ENCODE measurements around the gene UNCX.
"Not testable (repeated sequence)": the region's sequence is repeated elsewhere in the genome, so short reads cannot be mapped to it uniquely, and the experiment has no call there.

Gene UNCX

GRCh38 chr7:1211611-1212010 is 21.1 kb upstream of the UNCX start:
- Histone ChIP-seq H3K9me3 (ENCODE audit: control insufficient read depth, insufficient read depth, low read length) (no peaks in the 10 kb centered on the region), H3K4me3 (ENCODE audit: low read length) (no peak overlapping the region), H4K20me1 (ENCODE audit: control insufficient read depth, insufficient read depth, low read depth, low read length) (no peaks in the 10 kb centered on the region), H3K27ac (ENCODE audit: low read depth, low read length) (no peak overlapping the region), H3K9me2 (replicated peaks; ENCODE audit: control insufficient read depth, low read length) (no peaks in the 10 kb centered on the region), H3K4me2 (ENCODE audit: low read length) (no peak overlapping the region), H3K27me3 (ENCODE audit: control insufficient read depth, low read length) (peaks cover 5% of the 10 kb centered on the region), H3K79me2 (ENCODE audit: control insufficient read depth, low read length) (no peaks in the 10 kb centered on the region), H3K36me3 (ENCODE audit: control insufficient read depth, low read length) (no peaks in the 10 kb centered on the region), H3F3A (ENCODE audit: control insufficient read depth, insufficient read depth) (no peaks in the 10 kb centered on the region), H3K4me1 (ENCODE audit: control insufficient read depth, low read length) (peaks cover 2% of the 10 kb centered on the region; the same call in 1 of the 2 replicates)
- TF ChIP-seq CTCF (IDR thresholded peaks at IDR 0.05; ENCODE audit: low read depth, low read length, poor library complexity, severe bottlenecking) (no peak), EZH2phosphoT487 (IDR thresholded peaks at IDR 0.05; ENCODE audit: borderline replicate concordance, low read length) (no peak)

- not testable (repeated sequence) for H3K9me3 ChIP-seq (ENCODE audit: control insufficient read depth, insufficient read depth, low read length); H4K20me1 ChIP-seq (ENCODE audit: control insufficient read depth, insufficient read depth, low read depth, low read length); H3K27me3 ChIP-seq (ENCODE audit: control insufficient read depth, low read length); H3K4me2 ChIP-seq (ENCODE audit: low read length); H3K36me3 ChIP-seq (ENCODE audit: control insufficient read depth, low read length); H3K79me2 ChIP-seq (ENCODE audit: control insufficient read depth, low read length); H3K4me3 ChIP-seq (ENCODE audit: low read length); H3K4me1 ChIP-seq (ENCODE audit: control insufficient read depth, low read length); H3K27ac ChIP-seq (ENCODE audit: low read depth, low read length); H3F3A ChIP-seq (ENCODE audit: control insufficient read depth, insufficient read depth); H3K9me2 ChIP-seq (replicated peaks; ENCODE audit: control insufficient read depth, low read length)
Measured at GRCh38 chr7:1212025-1212424, 20.6 kb upstream of the UNCX start.

GRCh38 chr7:1214516-1214915 is 18.2 kb upstream of the UNCX start:
- H3F3A ChIP-seq (ENCODE audit: control insufficient read depth, insufficient read depth), result no peaks in the 10 kb centered on the region
- no peaks in the 10 kb centered on the region for H3K9me2 ChIP-seq (replicated peaks; ENCODE audit: control insufficient read depth, low read length)
- no peaks in the 10 kb centered on the region for H3K79me2 ChIP-seq (ENCODE audit: control insufficient read depth, low read length)
- no peak overlapping the region for H3K4me2 ChIP-seq (ENCODE audit: low read length)
- TF ChIP-seq CTCF (IDR thresholded peaks at IDR 0.05; ENCODE audit: low read depth, low read length, poor library complexity, severe bottlenecking), result no peak
- no peak for TF ChIP-seq EZH2phosphoT487 (IDR thresholded peaks at IDR 0.05; ENCODE audit: borderline replicate concordance, low read length)
- H3K27me3 ChIP-seq (ENCODE audit: control insufficient read depth, low read length), result peaks cover 5% of the 10 kb centered on the region
- H4K20me1 ChIP-seq (ENCODE audit: control insufficient read depth, insufficient read depth, low read depth, low read length), result no peaks in the 10 kb centered on the region
- H3K9me3 ChIP-seq (ENCODE audit: control insufficient read depth, insufficient read depth, low read length), result no peaks in the 10 kb centered on the region
- no peak overlapping the region for H3K4me3 ChIP-seq (ENCODE audit: low read length)
- no peaks in the 10 kb centered on the region for H3K36me3 ChIP-seq (ENCODE audit: control insufficient read depth, low read length)
- H3K4me1 ChIP-seq (ENCODE audit: control insufficient read depth, low read length), result peaks cover 2% of the 10 kb centered on the region; the same call in 1 of the 2 replicates
- H3K27ac ChIP-seq (ENCODE audit: low read depth, low read length), result no peak overlapping the region

GRCh38 chr7:1218541-1219165 is 14.0 kb upstream of the UNCX start:
- Histone ChIP-seq H4K20me1 (ENCODE audit: control insufficient read depth, insufficient read depth, low read depth, low read length) (no peaks in the 10 kb centered on the region), H3K9me3 (ENCODE audit: control insufficient read depth, insufficient read depth, low read length) (no peaks in the 10 kb centered on the region), H3K27ac (ENCODE audit: low read depth, low read length) (no peak overlapping the region), H3K79me2 (ENCODE audit: control insufficient read depth, low read length) (no peaks in the 10 kb centered on the region), H3K9me2 (replicated peaks; ENCODE audit: control insufficient read depth, low read length) (no peaks in the 10 kb centered on the region), H3K36me3 (ENCODE audit: control insufficient read depth, low read length) (no peaks in the 10 kb centered on the region), H3K4me2 (ENCODE audit: low read length) (no peak overlapping the region), H3F3A (ENCODE audit: control insufficient read depth, insufficient read depth) (no peaks in the 10 kb centered on the region), H3K27me3 (ENCODE audit: control insufficient read depth, low read length) (no peaks in the 10 kb centered on the region), H3K4me3 (ENCODE audit: low read length) (no peak overlapping the region), H3K4me1 (ENCODE audit: control insufficient read depth, low read length) (no peaks in the 10 kb centered on the region)
- no peak for TF ChIP-seq EZH2phosphoT487 (IDR thresholded peaks at IDR 0.05; ENCODE audit: borderline replicate concordance, low read length)
- no peak for TF ChIP-seq CTCF (IDR thresholded peaks at IDR 0.05; ENCODE audit: low read depth, low read length, poor library complexity, severe bottlenecking)

Measured in DOHH2 (cell line).